Measurements from ENCODE around the gene SSX2.
"Not testable (repeated sequence)": the region's sequence is repeated elsewhere in the genome, so short reads cannot be mapped to it uniquely, and the experiment has no call there.

DNA sequence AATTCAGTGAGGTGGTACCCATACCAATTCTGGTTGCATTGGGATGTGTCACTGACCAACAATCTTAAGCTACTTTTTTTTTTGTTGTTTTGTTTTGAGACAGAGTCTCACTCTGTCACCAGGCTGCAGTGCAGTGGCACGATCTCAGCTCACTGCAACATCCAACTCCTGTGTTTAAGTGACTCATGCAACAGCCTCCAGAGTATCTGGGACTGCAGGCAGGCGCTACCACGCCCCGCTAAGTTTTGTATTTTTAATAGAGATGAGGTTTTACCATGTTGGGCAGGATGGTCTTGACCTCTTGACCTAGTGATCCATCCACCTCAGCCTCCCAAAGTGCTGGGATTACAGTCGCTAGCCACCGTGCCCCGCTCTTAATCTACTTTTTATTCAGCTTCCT is 58.0 kb downstream of the SSX2 start:
- TF ChIP-seq EZH2 (IDR thresholded peaks at IDR 0.05); POLR2AphosphoS5 (IDR thresholded peaks at IDR 0.05; ENCODE audit: borderline replicate concordance, low read depth, low read length): not testable (repeated sequence)

Data from SK-N-MC (cell line).